A549 treated with GW870086 at 1 μM for 4 hours (cell line): ENCODE measurements around the gene VPS50. TPM values are rescaled to one million over a fixed set of nuclear protein-coding genes. Genes with fewer than 3 reads are reported as not detected.

Experiments
- total RNA-seq: library from RNA; stranded (reverse); fragments of 200-300 nt; extraction: Qiagen RNA extraction; gene quantifications from 5 replicates; pipeline ENCODE4 v1.2.3, GENCODE V29; 2022; ENCODE audit warnings: low read depth

Gene VPS50
- 5.8 to 7.7 TPM (median 6.6 TPM) in 5 replicates for total RNA-seq

GRCh38 chr7:93231799-93232672, at the start of gene VPS50:
TSS of gene VPS50 (plus strand) at chr7:93232366. CDS start at chr7:93232468, 102 bp downstream.

GRCh38 chr7:93226310-93226709, 5.9 kb upstream of the VPS50 start, which contains the start of gene HEPACAM2:
TSS of gene HEPACAM2 (minus strand) at chr7:93226469.

Other genes starting within 250 kb of the VPS50 start
- 2.2 to 5.1 TPM (median 4.4 TPM) in 5 replicates for gene SAMD9, start 114.4 kb upstream of the VPS50 start, total RNA-seq
- 0.54 to 1.2 TPM (median 0.81 TPM) in 5 replicates for gene SAMD9L, start 84.0 kb upstream of the VPS50 start, total RNA-seq
- gene HEPACAM2, start 5.9 kb upstream of the VPS50 start, total RNA-seq, result not detected in 5 replicates